Aorta (tissue), 5 donors: Measurements from ENCODE around the gene SFXN3. TPM values are rescaled to one million over a fixed set of nuclear protein-coding genes. Genes with fewer than 3 reads are reported as not detected.
A peak's percentile ranks its signal among the peaks of the same experiment; 100 is the strongest.

Experiments
- ATAC-seq: fragments of 200-7000 bp; cut with Tn5 transposase; one replicate; pipeline ENCODE4 v1.9.1; 2022; ENCODE audit warnings: moderate library complexity; ENCODE audit not compliant: low FRiP score
- DNase-seq, 2 donors: peaks; one replicate each; pipeline ENCODE4 v3.0.0-alpha.2; 2020
- H3K27ac ChIP-seq, 2 donors: one replicate each; pipeline ENCODE4 v1.5.1; 2013; ENCODE audit warnings: low read length in 2 of 2, mild to moderate bottlenecking in 2 of 2, moderate library complexity in 2 of 2, control low read depth in 1 of 2, inconsistent platforms in 1 of 2, low read depth in 1 of 2
- H3K27me3 ChIP-seq, 2 donors: one replicate each; pipeline ENCODE4 v1.6.1; 2013; ENCODE audit warnings: control low read depth in 1 of 2, low read length in 1 of 2, mild to moderate bottlenecking in 1 of 2, moderate library complexity in 1 of 2; ENCODE audit not compliant: insufficient read depth in 2 of 2, control insufficient read depth in 1 of 2
- H3K36me3 ChIP-seq, 2 donors: one replicate each; pipeline ENCODE4 v1.6.1; 2013; ENCODE audit warnings: control low read depth in 1 of 2, low read length in 1 of 2, mild to moderate bottlenecking in 1 of 2; ENCODE audit not compliant: insufficient read depth in 2 of 2, control insufficient read depth in 1 of 2
- H3K4me1 ChIP-seq, 2 donors: one replicate each; pipeline ENCODE4 v1.6.1; 2013; ENCODE audit warnings: low read length in 2 of 2, control low read depth in 1 of 2, mild to moderate bottlenecking in 1 of 2, moderate library complexity in 1 of 2; ENCODE audit not compliant: insufficient read depth in 2 of 2, control insufficient read depth in 1 of 2
- H3K4me3 ChIP-seq, 2 donors: one replicate each; pipeline ENCODE4 v1.5.1; 2013; ENCODE audit warnings: low read length in 2 of 2, control low read depth in 1 of 2, mild to moderate bottlenecking in 1 of 2
- H3K9me3 ChIP-seq: one replicate; pipeline ENCODE4 v1.6.1; 2013; ENCODE audit warnings: mild to moderate bottlenecking, low read length; ENCODE audit not compliant: control insufficient read depth
- WGBS, 2 donors: extraction: QIAGEN DNeasy Blood & Tissue Kit; methylation state at CpG; one replicate each; pipeline ENCODE4 v1.1.7; 2013; 5-methylcytosine and 5-hydroxymethylcytosine counted together
- intact Hi-C, 2 donors: fragments of 100-400 bp; cut with DNase I; formaldehyde crosslinking; loops; one replicate each; pipeline versions ENCODE4 v1.14.2 to v1.15.0; 2022
- long read RNA-seq, 2 donors: library from polyadenylated mRNA; unstranded; transcript quantifications; one replicate each; pipeline ENCODE4 v2.0.0, GENCODE V29; 2020 to 2021
- polyA plus RNA-seq, 2 donors: library from polyadenylated mRNA; stranded (reverse); fragments of 200-250 nt; gene quantifications; one replicate each; pipeline ENCODE4 v1.2.3, GENCODE V29; 2013
- total RNA-seq, 2 donors: library from RNA; stranded (reverse); fragmentation: NEBNext Ultra II Directional; extraction: Animal tissue kit (Norgen Biotek cat#: 25700); gene quantifications; one replicate each; pipeline ENCODE4 v1.2.1, GENCODE V29; 2021
- donor health status: healthy with polysubstance abuse.
- donor health status: Bipolar disorder and iron deficiency.
- donor health status: DM: no; HTN: no; CAD: no.
- donor health status: DM: no; HTN: no; CAD: no.
- donor health status: DM: yes; HTN: yes; CAD: no.

The SFXN3 gene
- total RNA-seq (100 to 1,000 TPM in 1 of 2 donors, 10 to 100 TPM in 1; 91.5 to 113 TPM), polyA plus RNA-seq (10 to 100 TPM; 42.6 to 97.1 TPM)
- long read RNA-seq, donor 1, transcript SFXN3-202 (12 exons, 3,098 nt), result major isoform, 15 of 156 reads
- long read RNA-seq, donor 1, partial matches to known transcripts, result 103 of 156 reads
- long read RNA-seq, donor 1, other reads (novel, unspliced or antisense), result 35 of 156 reads
- long read RNA-seq, donor 2, transcript SFXN3-202 (12 exons, 3,098 nt), result major isoform, 6 of 57 reads
- long read RNA-seq, donor 2, partial matches to known transcripts, result 29 of 57 reads
- long read RNA-seq, donor 2, other reads (novel, unspliced or antisense), result 21 of 57 reads

GRCh38 chr10:101031128-101031795 lies at the start of gene SFXN3, which contains the start of gene PDZD7:
TSS of gene SFXN3 (plus strand) at chr10:101031234. CDS start at chr10:101034695, 3,461 bp downstream.
TSS of gene PDZD7 (minus strand) at chr10:101031129. CDS start at chr10:101030219, 910 bp downstream.
- intact Hi-C loops, result loop anchor here in 1 of 2 donors (5.0 kb wide), 3 partner anchors 34 to 119 kb away; partner anchors contain the start of genes LZTS2 and SLF2
- Histone ChIP-seq H3K27ac (peak within 1 kb of the TSS; percentile 57 to 86), H3K36me3 (peaks cover 0 to 6% of the 10 kb centered on the region in 2 donors), H3K27me3 (no peaks in the 10 kb centered on the region), H3K4me1 (no peaks in the 10 kb centered on the region), H3K4me3 (peak within 1 kb of the TSS; percentile 20 to 60), H3K9me3 (no peaks in the 10 kb centered on the region)
- WGBS, 2 donors, result 0 to 1% methylated on average over 38 of the region's 38 CpGs
- peak; percentile 93 for ATAC-seq
- peak; percentile 98 to 99 for DNase-seq

DNA sequence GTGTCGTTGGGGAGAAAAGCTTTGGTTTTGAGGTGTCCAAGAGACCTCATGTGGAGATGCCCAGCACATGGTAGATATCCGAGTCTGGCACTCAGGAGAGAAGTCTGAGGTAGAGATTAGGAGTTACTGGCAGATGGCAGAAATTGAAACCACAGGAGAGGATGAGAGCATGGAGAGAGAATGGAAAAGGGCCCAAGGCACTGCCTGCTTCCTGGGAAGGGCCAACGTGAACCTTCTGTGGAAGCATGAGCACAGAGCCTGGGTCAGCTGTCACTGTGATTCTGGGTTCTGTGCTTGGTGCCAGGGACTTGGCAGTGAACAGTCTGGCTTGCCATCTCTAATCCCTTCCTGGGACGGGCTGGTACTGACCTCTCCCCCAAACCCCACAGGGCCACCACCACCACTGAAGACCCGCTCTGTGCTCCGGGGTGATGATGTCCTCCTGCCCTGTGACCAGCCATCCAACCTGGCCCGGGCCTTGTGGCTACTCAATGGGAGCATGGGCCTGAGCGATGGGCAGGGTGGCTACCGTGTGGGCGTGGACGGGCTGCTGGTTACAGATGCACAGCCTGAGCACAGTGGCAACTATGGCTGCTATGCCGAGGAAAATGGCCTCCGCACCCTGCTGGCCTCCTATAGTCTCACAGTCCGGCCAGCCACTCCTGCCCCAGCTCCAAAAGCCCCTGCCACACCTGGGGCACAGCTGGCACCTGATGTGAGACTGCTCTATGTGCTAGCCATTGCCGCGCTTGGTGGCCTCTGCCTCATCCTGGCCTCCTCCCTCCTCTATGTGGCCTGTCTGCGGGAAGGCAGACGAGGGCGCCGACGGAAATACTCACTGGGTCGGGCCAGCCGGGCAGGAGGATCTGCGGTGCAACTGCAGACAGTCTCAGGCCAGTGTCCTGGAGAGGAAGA lies 47.9 kb upstream of the SFXN3 start:
- Histone ChIP-seq H3K9me3 (no peaks in the 10 kb centered on the region), H3K27ac (no peak overlapping the region), H3K4me1 (peaks cover 0 to 5% of the 10 kb centered on the region in 2 donors), H3K36me3 (peaks cover 3 to 4% of the 10 kb centered on the region in 2 donors), H3K4me3 (no peak overlapping the region), H3K27me3 (no peaks in the 10 kb centered on the region)
- DNase-seq (peak in 1 of 2 donors; percentile 68), ATAC-seq (no peak)
- intact Hi-C loops, result no loop called here
- WGBS, 2 donors, result 86 to 87% methylated on average over 23 to 24 of the region's 24 CpGs

- ATAC-seq (no peak), DNase-seq (peak in 1 of 2 donors; percentile 70)
- no peak overlapping the region for H3K27ac ChIP-seq
- no peak overlapping the region for H3K4me3 ChIP-seq
- WGBS, 2 donors, result 75 to 80% methylated on average over 12 to 13 of the region's 13 CpGs
- intact Hi-C loops, result no loop called here
- peaks cover 0 to 8% of the 10 kb centered on the region in 2 donors for H3K4me1 ChIP-seq
- peaks cover 3 to 4% of the 10 kb centered on the region in 2 donors for H3K36me3 ChIP-seq
- no peaks in the 10 kb centered on the region for H3K27me3 ChIP-seq
- no peaks in the 10 kb centered on the region for H3K9me3 ChIP-seq
Measured at GRCh38 chr10:100983868-100984671, 47.0 kb upstream of the SFXN3 start.

GRCh38 chr10:100984672-100985177 lies 46.3 kb upstream of the SFXN3 start:
- no peaks in the 10 kb centered on the region for H3K27me3 ChIP-seq
- H3K4me1 ChIP-seq, result peaks cover 0 to 8% of the 10 kb centered on the region in 2 donors
- H3K4me3 ChIP-seq, result no peak overlapping the region
- ATAC-seq, result no peak
- intact Hi-C loops, result no loop called here
- DNase-seq, result peak in 1 of 2 donors; percentile 49
- WGBS, 2 donors, result 69 to 80% methylated on average over 2 of the region's 2 CpGs
- H3K36me3 ChIP-seq, result peaks cover 3 to 4% of the 10 kb centered on the region in 2 donors
- no peaks in the 10 kb centered on the region for H3K9me3 ChIP-seq
- H3K27ac ChIP-seq, result no peak overlapping the region

- H3K4me1 ChIP-seq, result peaks cover 0 to 8% of the 10 kb centered on the region in 2 donors
- H3K4me3 ChIP-seq, result no peak overlapping the region
- no peaks in the 10 kb centered on the region for H3K27me3 ChIP-seq
- H3K36me3 ChIP-seq, result peaks cover 0 to 4% of the 10 kb centered on the region in 2 donors
- H3K27ac ChIP-seq, result no peak overlapping the region
- ATAC-seq (no peak), DNase-seq (peak in 1 of 2 donors; percentile 28)
- intact Hi-C loops, result no loop called here
- H3K9me3 ChIP-seq, result no peaks in the 10 kb centered on the region
- 49 to 52% methylated on average over 5 of the region's 5 CpGs for WGBS, 2 donors
Measured at GRCh38 chr10:100985336-100985735, 45.7 kb upstream of the SFXN3 start.

DNA sequence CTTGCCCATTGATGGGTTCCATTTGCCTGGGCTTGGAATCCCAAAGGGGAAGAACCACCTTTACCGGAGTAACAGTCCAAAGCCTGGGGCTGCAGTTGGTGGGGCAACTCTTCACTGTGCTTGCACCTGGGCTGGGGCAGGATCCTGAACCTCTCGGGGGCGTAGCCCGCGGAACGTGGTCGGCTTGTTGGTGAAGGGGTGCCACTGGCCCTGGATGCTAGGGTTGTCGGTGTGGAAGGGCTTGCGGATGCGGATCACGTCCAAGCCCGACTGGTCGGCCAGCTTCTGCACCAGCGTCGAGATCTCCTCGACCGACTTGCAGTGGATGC lies 44.4 kb upstream of the SFXN3 start:
- H3K4me3 ChIP-seq, result peak overlapping the region in 1 of 2 donors; percentile 66
- WGBS, 2 donors, result 14 to 16% methylated on average over 17 of the region's 17 CpGs
- no peaks in the 10 kb centered on the region for H3K27me3 ChIP-seq
- no peaks in the 10 kb centered on the region for H3K36me3 ChIP-seq
- H3K27ac ChIP-seq, result no peak overlapping the region
- ATAC-seq (no peak), DNase-seq (peak in 1 of 2 donors; percentile 75)
- intact Hi-C loops, result no loop called here
- no peaks in the 10 kb centered on the region for H3K9me3 ChIP-seq
- peaks cover 0 to 8% of the 10 kb centered on the region in 2 donors for H3K4me1 ChIP-seq

GRCh38 chr10:100986952-100987684 lies 43.9 kb upstream of the SFXN3 start, which contains the start of the genes MRPL43 and TWNK:
TSS of gene MRPL43 (minus strand) at chr10:100987497. CDS start at chr10:100987443, 54 bp downstream.
TSS of gene TWNK (plus strand) at chr10:100987543. CDS start at chr10:100988211, 668 bp downstream.
- Histone ChIP-seq H3K36me3 (no peaks in the 10 kb centered on the region), H3K4me1 (peaks cover 0 to 8% of the 10 kb centered on the region in 2 donors), H3K27ac (peak within 1 kb of the TSS in 1 of 2 donors; percentile 29), H3K9me3 (no peaks in the 10 kb centered on the region), H3K4me3 (peak within 1 kb of the TSS; percentile 58 to 66), H3K27me3 (no peaks in the 10 kb centered on the region)
- WGBS, 2 donors, result 1% methylated on average over 71 to 75 of the region's 75 CpGs
- DNase-seq (peak; percentile 90 to 96), ATAC-seq (peak; percentile 89)
- intact Hi-C loops, result no loop called here
